Non-pigmented ciliary epithelial cell (primary cell): ENCODE data around the gene EPN3.

Experiments
- DNase-seq: peaks from one replicate; pipeline ENCODE4 v3.0.0-alpha.2; 2010; ENCODE audit warnings: low read depth

Gene EPN3

GRCh38 chr17:50550661-50551432, 18.3 kb downstream of the EPN3 start:
- DNase-seq, result peak; percentile 46

GRCh38 chr17:50551433-50551815, 18.9 kb downstream of the EPN3 start:
- no peak for DNase-seq

GRCh38 chr17:50551884-50552283, 19.3 kb downstream of the EPN3 start:
- no peak for DNase-seq

GRCh38 chr17:50554201-50554600, 21.7 kb downstream of the EPN3 start:
- no peak for DNase-seq

- DNase-seq, result no peak
Measured at GRCh38 chr17:50556803-50557202, 24.3 kb downstream of the EPN3 start.

GRCh38 chr17:50557630-50558029, 25.1 kb downstream of the EPN3 start:
- no peak for DNase-seq

- no peak for DNase-seq
Measured at GRCh38 chr17:50558091-50558490, 25.6 kb downstream of the EPN3 start.

GRCh38 chr17:50558581-50558940, 26.0 kb downstream of the EPN3 start:
- DNase-seq, result no peak

GRCh38 chr17:50558941-50559614, 26.5 kb downstream of the EPN3 start:
- DNase-seq, result no peak

GRCh38 chr17:50559674-50560184, 27.2 kb downstream of the EPN3 start:
- no peak for DNase-seq

- DNase-seq, result no peak
Measured at GRCh38 chr17:50560185-50560824, 27.8 kb downstream of the EPN3 start, which contains the start of gene CACNA1G. Gene CACNA1G (plus strand): TSS chr17:50560715. CDS start chr17:50561460, 745 bp downstream.

- no peak for DNase-seq
Measured at GRCh38 chr17:50560931-50561745, 28.6 kb downstream of the EPN3 start.

GRCh38 chr17:50561746-50562141, 29.2 kb downstream of the EPN3 start:
- no peak for DNase-seq

GRCh38 chr17:50562242-50563091, 29.9 kb downstream of the EPN3 start:
- DNase-seq, result no peak

- no peak for DNase-seq
Measured at GRCh38 chr17:50563092-50563511, 30.6 kb downstream of the EPN3 start.

GRCh38 chr17:50564916-50565315, 32.4 kb downstream of the EPN3 start:
- DNase-seq, result no peak

GRCh38 chr17:50565402-50566350, 33.1 kb downstream of the EPN3 start:
- DNase-seq, result no peak

GRCh38 chr17:50566886-50567285, 34.4 kb downstream of the EPN3 start:
- no peak for DNase-seq

- no peak for DNase-seq
Measured at GRCh38 chr17:50568659-50569058, 36.1 kb downstream of the EPN3 start.

GRCh38 chr17:50569592-50569991, 37.1 kb downstream of the EPN3 start:
- DNase-seq, result no peak
